ENCODE measurements around the gene RNF225. TPM values are rescaled to one million over a fixed set of nuclear protein-coding genes. Genes with fewer than 3 reads are reported as not detected.
"Not testable (repeated sequence)": the region's sequence is repeated elsewhere in the genome, so short reads cannot be mapped to it uniquely, and the experiment has no call there.

Gene RNF225
- total RNA-seq, 4 donors from 2014 or later, result not detected

DNA sequence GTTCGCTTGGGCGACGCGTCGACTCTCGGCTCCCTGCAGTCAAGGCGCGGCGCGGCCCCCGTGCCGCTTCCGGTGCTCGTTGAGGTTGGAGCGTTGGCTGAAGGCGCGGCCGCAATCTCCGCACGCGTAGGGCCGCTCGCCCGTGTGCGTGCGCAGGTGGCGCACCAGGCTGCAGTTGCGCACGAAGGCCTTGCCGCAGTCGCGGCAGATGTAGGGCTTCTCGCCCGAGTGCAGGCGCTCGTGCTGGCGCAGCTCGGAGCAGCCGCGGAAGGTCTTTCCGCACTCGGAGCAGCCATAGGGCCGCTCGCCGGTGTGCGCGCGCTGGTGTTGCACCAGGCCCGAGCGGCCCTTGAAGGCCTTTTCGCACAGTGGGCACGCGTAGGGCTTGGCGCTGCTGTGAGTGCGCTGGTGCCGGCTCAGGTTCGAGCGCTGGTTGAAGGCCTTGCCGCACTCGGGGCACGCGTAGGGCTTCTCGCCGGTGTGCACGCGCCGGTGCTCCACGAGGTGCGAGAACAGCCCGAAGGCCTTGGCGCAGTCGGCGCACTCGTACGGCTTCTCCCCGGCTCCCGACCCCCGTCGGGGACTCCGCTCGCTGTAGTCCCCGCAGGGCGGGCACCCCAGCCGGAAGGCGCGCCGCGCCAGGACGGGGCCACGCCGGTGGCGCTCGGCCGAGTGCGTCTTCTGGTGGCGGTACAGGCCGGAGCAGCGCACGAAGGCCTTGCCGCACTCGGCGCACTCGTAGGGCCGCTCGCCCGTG is 27.6 kb upstream of the RNF225 start:
- Histone ChIP-seq H3K4me3 (no peak overlapping the region), H3K27me3 (no peaks in the 10 kb centered on the region), H3K4me1 (no peaks in the 10 kb centered on the region), H3K27ac (no peak overlapping the region), H3K36me3 (no peaks in the 10 kb centered on the region), H3K9me3 (no peaks in the 10 kb centered on the region)
- no peak for DNase-seq
- intact Hi-C loops (cut with DNase I; ENCODE audit: low total_unique reads), result no loop called here
- no peak for ATAC-seq
- no peak for TF ChIP-seq POLR2A (IDR thresholded peaks at IDR 0.05)
- TF ChIP-seq, protein P1, sequence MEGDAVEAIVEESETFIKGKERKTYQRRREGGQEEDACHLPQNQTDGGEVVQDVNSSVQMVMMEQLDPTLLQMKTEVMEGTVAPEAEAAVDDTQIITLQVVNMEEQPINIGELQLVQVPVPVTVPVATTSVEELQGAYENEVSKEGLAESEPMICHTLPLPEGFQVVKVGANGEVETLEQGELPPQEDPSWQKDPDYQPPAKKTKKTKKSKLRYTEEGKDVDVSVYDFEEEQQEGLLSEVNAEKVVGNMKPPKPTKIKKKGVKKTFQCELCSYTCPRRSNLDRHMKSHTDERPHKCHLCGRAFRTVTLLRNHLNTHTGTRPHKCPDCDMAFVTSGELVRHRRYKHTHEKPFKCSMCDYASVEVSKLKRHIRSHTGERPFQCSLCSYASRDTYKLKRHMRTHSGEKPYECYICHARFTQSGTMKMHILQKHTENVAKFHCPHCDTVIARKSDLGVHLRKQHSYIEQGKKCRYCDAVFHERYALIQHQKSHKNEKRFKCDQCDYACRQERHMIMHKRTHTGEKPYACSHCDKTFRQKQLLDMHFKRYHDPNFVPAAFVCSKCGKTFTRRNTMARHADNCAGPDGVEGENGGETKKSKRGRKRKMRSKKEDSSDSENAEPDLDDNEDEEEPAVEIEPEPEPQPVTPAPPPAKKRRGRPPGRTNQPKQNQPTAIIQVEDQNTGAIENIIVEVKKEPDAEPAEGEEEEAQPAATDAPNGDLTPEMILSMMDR (IDR thresholded peaks at IDR 0.05 in 4 of 5, conservative IDR thresholded peaks at IDR 0.05 in 1 of 5), result no peak
- in situ Hi-C loops (cut with MboI; ENCODE audit: low sequenced_read_pairs in 4 of 4), result no loop called here

DNA sequence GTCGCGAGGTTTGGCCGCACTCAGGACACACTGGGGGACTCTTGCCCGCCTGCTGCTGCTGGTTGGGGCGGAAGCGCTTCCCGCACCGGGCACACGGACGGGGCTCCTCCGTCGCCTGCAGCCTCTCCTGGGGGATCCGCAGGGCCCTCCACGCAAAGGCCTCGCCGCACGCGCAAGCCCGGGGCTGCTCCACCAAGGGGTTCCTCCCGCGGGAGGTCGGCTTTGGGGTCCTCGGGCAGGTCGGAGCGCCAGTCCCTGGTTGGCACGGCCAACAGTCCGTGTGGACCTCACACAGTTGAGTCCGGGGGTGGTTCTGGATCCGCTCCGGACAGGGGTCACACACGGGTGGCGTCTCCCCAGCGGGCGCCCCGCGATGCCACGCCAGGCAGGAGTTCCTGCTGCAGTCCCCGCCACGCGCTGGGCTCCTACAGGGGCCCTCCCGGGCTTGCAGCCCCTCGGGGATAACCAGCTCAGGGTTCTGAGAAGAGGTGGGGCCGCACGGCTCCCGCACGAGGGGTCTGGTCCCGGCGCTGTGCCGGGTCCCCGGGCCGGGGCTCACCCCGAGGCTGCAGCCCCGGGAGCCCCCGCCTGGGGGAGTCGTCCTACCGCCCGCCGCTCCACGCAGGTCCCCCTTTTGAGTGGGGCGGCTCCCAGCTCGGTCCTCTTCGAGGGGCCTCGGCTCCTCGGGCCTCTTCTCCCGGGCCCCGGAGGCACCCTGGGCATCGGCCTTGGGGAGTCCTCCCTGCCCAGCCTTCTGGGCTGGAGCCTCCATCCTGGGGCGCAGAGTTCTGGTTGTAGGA is 26.7 kb upstream of the RNF225 start:
- H3K4me1 ChIP-seq, result no peaks in the 10 kb centered on the region
- TF ChIP-seq, protein P1 (IDR thresholded peaks at IDR 0.05 in 4 of 5, conservative IDR thresholded peaks at IDR 0.05 in 1 of 5), result no peak
- no peak for TF ChIP-seq POLR2A (IDR thresholded peaks at IDR 0.05)
- H3K9me3 ChIP-seq, result no peaks in the 10 kb centered on the region
- no peaks in the 10 kb centered on the region for H3K36me3 ChIP-seq
- in situ Hi-C loops (cut with MboI; ENCODE audit: low sequenced_read_pairs in 4 of 4) (no loop called here), intact Hi-C loops (cut with DNase I; ENCODE audit: low total_unique reads) (no loop called here)
- H3K27ac ChIP-seq, result no peak overlapping the region
- DNase-seq, result no peak
- no peak overlapping the region for H3K4me3 ChIP-seq
- H3K27me3 ChIP-seq, result no peaks in the 10 kb centered on the region
- ATAC-seq, result no peak

DNA sequence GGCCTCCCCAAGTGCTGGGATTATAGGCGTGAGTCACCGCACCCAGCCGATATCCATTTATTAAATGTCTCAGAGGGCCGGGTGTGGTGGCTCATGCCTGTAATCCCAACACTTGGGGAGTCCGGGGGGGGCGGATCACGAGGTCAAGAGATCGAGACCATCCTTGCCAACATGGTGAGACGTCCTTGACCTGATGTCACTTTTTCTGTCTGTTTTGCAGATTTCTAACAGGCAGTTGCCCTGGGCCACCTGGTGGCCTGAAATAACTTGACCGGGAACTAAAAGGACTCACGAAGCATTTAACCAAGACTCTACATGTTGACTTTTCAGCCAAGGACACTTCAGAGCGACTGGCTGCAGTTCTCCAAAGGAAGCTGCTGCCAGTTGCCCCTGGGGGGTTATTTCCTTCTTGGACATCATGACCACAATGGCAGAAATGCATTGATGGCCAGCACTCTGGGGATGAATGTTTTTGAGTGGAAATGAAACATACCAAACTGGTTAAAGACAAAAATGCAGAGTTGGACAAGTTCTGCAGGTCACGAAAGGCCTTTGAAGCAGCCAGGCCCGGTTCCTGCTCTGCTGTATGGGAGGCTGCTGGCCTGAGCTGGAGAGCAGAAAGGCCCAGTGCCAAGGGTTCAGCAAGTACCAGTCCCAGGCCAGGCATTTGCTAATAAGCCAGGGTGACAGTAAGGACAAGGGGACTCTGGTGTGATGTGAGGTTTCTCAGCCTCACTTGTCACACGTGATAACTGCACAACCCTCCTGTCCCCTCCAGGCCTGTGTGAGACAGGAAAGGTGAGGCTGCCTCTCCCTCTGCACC is 22.9 kb upstream of the RNF225 start:
- in situ Hi-C loops (cut with MboI; ENCODE audit: low sequenced_read_pairs in 4 of 4) (no loop called here), intact Hi-C loops (cut with DNase I; ENCODE audit: low total_unique reads) (no loop called here)
- Histone ChIP-seq H3K27me3 (no peaks in the 10 kb centered on the region), H3K9me3 (no peaks in the 10 kb centered on the region), H3K27ac (no peak overlapping the region), H3K4me1 (no peaks in the 10 kb centered on the region), H3K4me3 (no peak overlapping the region), H3K36me3 (no peaks in the 10 kb centered on the region)
- ATAC-seq, result no peak
- no peak for TF ChIP-seq POLR2A (IDR thresholded peaks at IDR 0.05)
- TF ChIP-seq, protein P1 (IDR thresholded peaks at IDR 0.05 in 4 of 5, conservative IDR thresholded peaks at IDR 0.05 in 1 of 5), result no peak
- DNase-seq, result no peak

DNA sequence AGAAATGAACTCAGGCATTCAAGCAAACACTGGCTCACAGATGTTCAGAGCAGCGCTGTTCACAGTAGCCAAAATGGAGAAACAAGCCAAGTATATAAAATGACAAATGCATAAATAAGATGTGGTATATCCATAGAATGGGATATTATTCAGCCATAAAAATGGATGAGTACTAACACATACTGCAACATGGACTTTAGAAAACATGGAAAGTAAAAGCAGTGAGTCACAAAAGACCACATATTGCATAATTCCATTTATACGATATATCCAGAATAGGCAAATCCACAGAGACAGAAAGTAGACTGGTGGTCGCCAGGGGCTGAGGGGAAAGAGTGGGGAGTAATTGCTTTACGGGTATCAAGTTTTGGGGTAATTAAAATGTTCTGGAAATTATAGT is 21.3 kb upstream of the RNF225 start:
- TF ChIP-seq POLR2A (IDR thresholded peaks at IDR 0.05), result no peak
- TF ChIP-seq, protein P1 (IDR thresholded peaks at IDR 0.05 in 4 of 5, conservative IDR thresholded peaks at IDR 0.05 in 1 of 5), result no peak
- no peaks in the 10 kb centered on the region for H3K36me3 ChIP-seq
- no peak for DNase-seq
- peaks cover under 1 to 2% of the 10 kb centered on the region in 2 donors for H3K4me1 ChIP-seq
- no peaks in the 10 kb centered on the region for H3K9me3 ChIP-seq
- H3K27me3 ChIP-seq, result no peaks in the 10 kb centered on the region
- in situ Hi-C loops (cut with MboI; ENCODE audit: low sequenced_read_pairs in 4 of 4) (no loop called here), intact Hi-C loops (cut with DNase I; ENCODE audit: low total_unique reads) (no loop called here)
- ATAC-seq, result no peak
- no peak overlapping the region for H3K27ac ChIP-seq
- no peak overlapping the region for H3K4me3 ChIP-seq

DNA sequence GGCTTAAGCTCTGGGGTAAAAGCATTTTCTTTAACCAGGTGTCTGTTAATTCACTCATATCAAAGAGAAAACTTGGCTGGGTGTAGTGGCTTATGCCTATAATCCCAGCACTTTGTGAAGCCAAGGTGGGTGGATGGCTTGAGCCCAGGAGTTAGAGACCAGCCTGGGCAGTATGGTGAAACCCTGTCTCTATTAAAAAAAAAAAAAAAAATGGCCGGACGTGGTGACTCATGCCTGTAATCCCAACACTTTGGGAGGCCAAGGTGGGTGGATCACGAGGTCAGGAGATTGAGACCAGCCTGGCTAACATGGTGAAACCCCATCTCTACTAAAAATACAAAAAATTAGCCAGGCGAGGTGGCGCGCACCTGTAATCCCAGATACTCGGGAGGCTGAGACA is 18.7 kb upstream of the RNF225 start:
- in situ Hi-C loops (cut with MboI; ENCODE audit: low sequenced_read_pairs in 4 of 4); ATAC-seq; H3K4me3 ChIP-seq; intact Hi-C loops (cut with DNase I; ENCODE audit: low total_unique reads); H3K36me3 ChIP-seq; H3K9me3 ChIP-seq; DNase-seq; H3K27ac ChIP-seq; H3K27me3 ChIP-seq: not testable (repeated sequence)
- peaks cover 15 to 18% of the 10 kb centered on the region in 2 donors for H3K4me1 ChIP-seq
